ENCODE data around the gene UBE2J2. TPM values are rescaled to one million over a fixed set of nuclear protein-coding genes. Genes with fewer than 3 reads are reported as not detected.

UBE2J2 gene
- total RNA-seq, 6 experiments from 2014 or later, result 56.2 to 67.9 (median 61.1) TPM

GRCh38 chr1:1295154-1295923 lies 21.7 kb upstream of the UBE2J2 start:
- no peak for DNase-seq
- Mint-ChIP-seq H3K27me3 (ENCODE audit: insufficient read depth) (peaks cover 3% of the 10 kb centered on the region), H3K9me3 (no peaks in the 10 kb centered on the region), H3K36me3 (ENCODE audit: low read depth) (no peaks in the 10 kb centered on the region), H3K4me3 (no peak overlapping the region), H3K4me1 (ENCODE audit: low read depth) (no peaks in the 10 kb centered on the region), H3K27ac (no peak overlapping the region)
- TF ChIP-seq CTCF (IDR thresholded peaks at IDR 0.05), result no peak

- H3K27me3 Mint-ChIP-seq (ENCODE audit: insufficient read depth), result peaks cover 1% of the 10 kb centered on the region
Observed at GRCh38 chr1:1294250-1294890, 20.7 kb upstream of the UBE2J2 start.

GRCh38 chr1:1293263-1294249 lies 19.9 kb upstream of the UBE2J2 start:
- Mint-ChIP-seq H3K4me1 (ENCODE audit: low read depth) (no peaks in the 10 kb centered on the region), H3K27ac (no peak overlapping the region), H3K4me3 (no peak overlapping the region), H3K36me3 (ENCODE audit: low read depth) (no peaks in the 10 kb centered on the region), H3K27me3 (ENCODE audit: insufficient read depth) (peaks cover 1% of the 10 kb centered on the region), H3K9me3 (no peaks in the 10 kb centered on the region)
- no peak for TF ChIP-seq CTCF (IDR thresholded peaks at IDR 0.05)
- no peak for DNase-seq

More at GRCh38 chr1:1294250-1294890, 20.7 kb upstream of the UBE2J2 start:
- Mint-ChIP-seq H3K9me3 (no peaks in the 10 kb centered on the region), H3K27ac (no peak overlapping the region), H3K4me1 (ENCODE audit: low read depth) (no peaks in the 10 kb centered on the region), H3K4me3 (no peak overlapping the region), H3K36me3 (ENCODE audit: low read depth) (no peaks in the 10 kb centered on the region)
- no peak for DNase-seq
- no peak for TF ChIP-seq CTCF (IDR thresholded peaks at IDR 0.05)

- H3K9me3 Mint-ChIP-seq, result no peaks in the 10 kb centered on the region
- no peak overlapping the region for H3K27ac Mint-ChIP-seq
- H3K4me1 Mint-ChIP-seq (ENCODE audit: low read depth), result no peaks in the 10 kb centered on the region
- no peak for DNase-seq
- H3K4me3 Mint-ChIP-seq, result no peak overlapping the region
- TF ChIP-seq CTCF (IDR thresholded peaks at IDR 0.05), result no peak
- peaks cover 1% of the 10 kb centered on the region for H3K27me3 Mint-ChIP-seq (ENCODE audit: insufficient read depth)
- no peaks in the 10 kb centered on the region for H3K36me3 Mint-ChIP-seq (ENCODE audit: low read depth)
Observed at GRCh38 chr1:1292851-1293250, 19.2 kb upstream of the UBE2J2 start.

GRCh38 chr1:1292442-1292779 lies 18.8 kb upstream of the UBE2J2 start:
- no peak for DNase-seq
- H3K36me3 Mint-ChIP-seq (ENCODE audit: low read depth), result no peaks in the 10 kb centered on the region

More at GRCh38 chr1:1292442-1292779, 18.8 kb upstream of the UBE2J2 start:
- no peak for TF ChIP-seq CTCF (IDR thresholded peaks at IDR 0.05)
- Mint-ChIP-seq H3K4me1 (ENCODE audit: low read depth) (no peaks in the 10 kb centered on the region), H3K27ac (no peak overlapping the region), H3K4me3 (no peak overlapping the region), H3K27me3 (ENCODE audit: insufficient read depth) (peaks cover 1% of the 10 kb centered on the region), H3K9me3 (no peaks in the 10 kb centered on the region)

Measured in HFFc6 (cell line).